Skeletal muscle satellite cell (primary cell): Measurements from ENCODE around the gene NUP98.
"Not testable (repeated sequence)": the region's sequence is repeated elsewhere in the genome, so short reads cannot be mapped to it uniquely, and the experiment has no call there.

ENCODE experiments used
- H3K27me3 ChIP-seq: 2 replicates; pipeline ENCODE4 v1.7.0; 2013; ENCODE audit warnings: low read length; ENCODE audit not compliant: control insufficient read depth, insufficient read depth
- H3K36me3 ChIP-seq: 2 replicates; pipeline ENCODE4 v1.7.0; 2013; ENCODE audit warnings: mild to moderate bottlenecking, control low read depth, low read length; ENCODE audit not compliant: insufficient read depth
- H3K4me1 ChIP-seq: 2 replicates; pipeline ENCODE4 v1.7.0; 2013; ENCODE audit warnings: low read length; ENCODE audit not compliant: control insufficient read depth, insufficient read depth
- H3K4me2 ChIP-seq: 2 replicates; pipeline ENCODE4 v1.7.0; 2013; ENCODE audit warnings: mild to moderate bottlenecking, low read length
- H3K4me3 ChIP-seq: 2 replicates; pipeline ENCODE4 v1.7.0; 2013; ENCODE audit warnings: low read length
- H3K9ac ChIP-seq: 2 replicates; pipeline ENCODE4 v1.7.0; 2013; ENCODE audit warnings: mild to moderate bottlenecking, low read depth, low read length, moderate library complexity
- H3K9me3 ChIP-seq: replicated peaks from 2 replicates; pipeline ENCODE4 v1.7.0; 2013; ENCODE audit warnings: mild to moderate bottlenecking, control low read depth, low read length

The NUP98 gene

DNA sequence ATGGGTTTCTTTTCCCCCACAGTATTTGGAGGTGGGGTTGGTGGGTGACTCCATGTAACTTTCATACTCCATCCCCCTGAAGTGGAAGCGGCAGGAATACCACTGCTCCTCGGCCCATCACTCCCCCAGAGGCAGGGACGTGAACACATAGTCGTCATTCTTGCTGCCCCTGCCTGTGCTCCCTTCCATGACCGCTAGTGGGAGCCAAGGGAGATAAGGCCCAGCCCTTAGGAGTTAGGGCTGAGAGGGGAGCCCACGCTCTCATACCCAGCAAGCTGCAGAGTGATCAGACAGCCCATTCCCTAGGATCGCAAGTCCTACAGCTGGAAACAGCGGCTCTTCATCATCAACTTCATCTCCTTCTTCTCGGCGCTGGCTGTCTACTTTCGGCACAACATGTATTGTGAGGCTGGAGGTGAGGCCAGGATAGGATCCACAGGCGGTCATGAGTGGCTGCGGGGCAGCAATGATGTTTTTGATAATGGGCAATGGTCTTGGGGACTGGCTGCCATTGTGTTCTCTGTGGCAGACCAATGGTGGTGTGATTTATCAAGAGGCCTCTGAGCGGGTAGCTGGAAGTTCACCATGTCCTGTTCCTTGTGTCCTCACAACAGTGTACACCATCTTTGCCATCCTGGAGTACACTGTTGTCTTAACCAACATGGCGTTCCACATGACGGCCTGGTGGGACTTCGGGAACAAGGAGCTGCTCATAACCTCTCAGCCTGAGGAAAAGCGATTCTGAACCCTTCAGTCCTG lies 27.5 kb upstream of the NUP98 start:
- H3K4me2 ChIP-seq, result no peak overlapping the region
- H3K27me3 ChIP-seq, result no peaks in the 10 kb centered on the region
- H3K9me3 ChIP-seq, result no peaks in the 10 kb centered on the region
- H3K36me3 ChIP-seq, result peaks cover 36% of the 10 kb centered on the region
- no peak overlapping the region for H3K9ac ChIP-seq
- peaks cover 8% of the 10 kb centered on the region for H3K4me1 ChIP-seq
- H3K4me3 ChIP-seq, result no peak overlapping the region

DNA sequence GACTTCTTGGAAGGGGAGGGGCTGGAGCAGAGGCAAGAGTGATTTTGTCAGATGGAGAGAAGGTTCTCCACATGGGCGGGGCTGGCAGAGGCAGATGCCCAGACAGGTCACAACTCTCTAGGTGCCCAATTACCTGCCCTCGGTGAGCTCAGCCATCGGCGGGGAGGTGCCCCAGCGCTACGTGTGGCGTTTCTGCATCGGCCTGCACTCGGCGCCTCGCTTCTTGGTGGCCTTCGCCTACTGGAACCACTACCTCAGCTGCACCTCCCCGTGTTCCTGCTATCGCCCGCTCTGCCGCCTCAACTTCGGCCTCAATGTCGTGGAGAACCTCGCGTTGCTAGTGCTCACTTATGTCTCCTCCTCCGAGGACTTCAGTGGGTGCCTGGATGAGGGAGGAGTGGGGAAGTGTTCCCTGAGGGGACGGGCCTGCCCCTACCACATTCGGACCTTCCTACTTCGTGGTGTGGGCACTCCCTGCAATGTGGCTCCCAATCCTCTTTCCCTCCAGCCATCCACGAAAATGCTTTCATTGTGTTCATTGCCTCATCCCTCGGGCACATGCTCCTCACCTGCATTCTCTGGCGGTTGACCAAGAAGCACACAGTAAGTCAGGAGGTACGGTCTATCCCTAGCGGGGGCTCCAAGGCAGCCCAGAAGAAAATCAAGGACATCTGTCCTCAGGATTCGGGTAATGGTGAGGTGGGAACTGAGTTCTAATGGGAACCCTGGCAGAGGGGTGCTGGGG lies 26.6 kb upstream of the NUP98 start:
- H3K36me3 ChIP-seq, result peaks cover 36% of the 10 kb centered on the region
- H3K9ac ChIP-seq, result no peak overlapping the region
- H3K4me2 ChIP-seq, result no peak overlapping the region
- no peaks in the 10 kb centered on the region for H3K9me3 ChIP-seq
- no peaks in the 10 kb centered on the region for H3K27me3 ChIP-seq
- H3K4me3 ChIP-seq, result no peak overlapping the region
- H3K4me1 ChIP-seq, result peaks cover 8% of the 10 kb centered on the region

DNA sequence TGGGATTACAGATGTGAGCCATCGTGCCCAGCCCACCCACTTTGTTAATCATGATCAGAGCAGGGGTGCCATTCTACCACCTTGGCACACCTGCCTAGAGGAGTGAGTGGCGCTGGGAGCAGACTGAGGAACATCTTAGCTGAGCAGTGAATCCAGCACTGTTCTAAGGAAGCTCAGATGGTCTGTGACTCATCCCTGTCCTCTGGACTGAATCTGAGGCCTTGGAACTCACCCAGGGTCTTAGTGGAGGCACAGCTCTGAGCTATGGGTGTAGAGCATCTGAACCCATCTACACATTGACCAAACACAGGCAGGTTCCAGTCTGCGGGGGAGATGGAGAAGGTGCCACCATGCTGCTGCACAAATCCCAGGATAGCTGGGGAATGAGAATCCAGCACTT lies 25.9 kb upstream of the NUP98 start:
- Histone ChIP-seq H3K36me3 (peaks cover 35% of the 10 kb centered on the region), H3K4me3 (no peak overlapping the region), H3K27me3 (no peaks in the 10 kb centered on the region), H3K9me3 (no peaks in the 10 kb centered on the region), H3K9ac (no peak overlapping the region), H3K4me1 (peaks cover 8% of the 10 kb centered on the region), H3K4me2 (no peak overlapping the region)

DNA sequence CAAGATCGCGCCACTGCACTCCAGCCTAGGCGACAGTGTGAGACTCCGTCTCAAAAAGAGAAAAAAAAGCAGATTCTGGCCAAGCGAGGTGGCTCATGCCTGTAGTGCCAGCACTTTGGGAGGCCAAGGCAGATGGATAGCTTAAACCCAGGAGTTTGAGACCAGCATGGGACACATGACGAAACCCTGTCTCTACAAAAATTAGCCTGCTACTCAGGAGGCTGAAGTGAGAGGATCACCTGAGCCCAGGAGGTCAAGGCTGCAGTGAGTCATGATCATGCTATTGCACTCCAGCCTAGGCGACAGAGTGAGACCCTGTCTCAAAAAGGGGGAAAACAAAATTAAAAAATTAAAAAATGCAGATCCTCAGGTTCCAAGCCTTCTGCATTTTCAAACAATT lies 25.0 kb upstream of the NUP98 start:
- H3K4me2 ChIP-seq, result no peak overlapping the region
- H3K9me3 ChIP-seq, result no peaks in the 10 kb centered on the region
- H3K9ac ChIP-seq, result no peak overlapping the region
- H3K4me1 ChIP-seq, result peaks cover 8% of the 10 kb centered on the region
- no peaks in the 10 kb centered on the region for H3K27me3 ChIP-seq
- H3K4me3 ChIP-seq, result no peak overlapping the region
- H3K36me3 ChIP-seq, result peaks cover 25% of the 10 kb centered on the region

DNA sequence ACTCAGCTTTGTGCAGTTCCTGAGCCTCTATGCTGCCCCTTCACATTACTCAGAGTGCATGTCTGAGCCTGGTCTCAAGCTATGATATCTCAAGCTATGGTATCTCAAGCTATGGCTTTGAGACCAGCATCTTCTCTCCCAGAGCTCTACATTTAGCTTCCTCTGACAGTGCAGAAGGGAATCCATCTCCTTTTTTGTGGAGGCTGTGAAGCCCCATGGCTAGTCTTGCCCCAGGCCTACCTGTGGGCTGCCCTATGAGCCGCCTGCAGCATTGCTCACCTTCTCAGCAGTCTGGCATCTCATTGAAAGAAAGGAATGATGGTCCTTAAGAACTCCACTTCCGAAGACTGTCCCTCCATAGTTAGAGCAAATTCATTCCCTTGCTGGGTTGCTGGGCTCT lies 23.6 kb upstream of the NUP98 start:
- no peak overlapping the region for H3K4me3 ChIP-seq
- peaks cover 10% of the 10 kb centered on the region for H3K4me1 ChIP-seq
- H3K27me3 ChIP-seq, result no peaks in the 10 kb centered on the region
- H3K4me2 ChIP-seq, result no peak overlapping the region
- peaks cover 11% of the 10 kb centered on the region for H3K36me3 ChIP-seq
- H3K9ac ChIP-seq, result no peak overlapping the region
- no peaks in the 10 kb centered on the region for H3K9me3 ChIP-seq

DNA sequence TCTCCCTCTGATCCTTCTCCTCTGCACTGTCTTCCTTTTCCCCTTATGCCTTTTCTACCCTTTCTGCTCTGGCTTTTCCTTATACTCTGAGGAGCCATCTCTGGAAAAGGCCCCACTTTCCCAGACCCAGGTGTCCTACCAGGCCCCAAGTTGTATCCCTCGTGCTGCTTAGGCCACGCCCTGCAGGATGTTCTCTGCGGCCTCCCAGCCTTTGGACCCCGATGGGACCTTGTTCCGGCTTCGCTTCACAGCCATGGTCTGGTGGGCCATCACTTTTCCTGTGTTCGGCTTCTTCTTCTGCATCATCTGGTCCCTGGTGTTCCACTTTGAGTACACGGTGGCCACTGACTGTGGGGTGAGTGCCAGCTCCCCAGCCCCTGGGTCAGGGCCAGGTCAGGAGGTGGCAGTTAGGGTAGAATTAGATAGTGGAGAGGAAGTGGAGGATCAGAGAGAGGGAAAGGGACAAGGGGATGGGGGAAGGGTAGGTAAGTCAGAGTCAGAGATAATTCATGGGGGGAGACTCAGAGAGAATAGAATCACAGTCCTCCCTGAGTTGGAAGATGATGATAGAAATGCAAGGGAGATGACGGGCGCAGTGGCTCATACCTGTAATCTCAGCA lies 19.9 kb upstream of the NUP98 start:
- Histone ChIP-seq H3K4me3 (no peak overlapping the region), H3K4me2 (no peak overlapping the region), H3K9me3 (no peaks in the 10 kb centered on the region), H3K27me3 (no peaks in the 10 kb centered on the region), H3K36me3 (no peaks in the 10 kb centered on the region), H3K9ac (no peak overlapping the region), H3K4me1 (peaks cover 6% of the 10 kb centered on the region)

DNA sequence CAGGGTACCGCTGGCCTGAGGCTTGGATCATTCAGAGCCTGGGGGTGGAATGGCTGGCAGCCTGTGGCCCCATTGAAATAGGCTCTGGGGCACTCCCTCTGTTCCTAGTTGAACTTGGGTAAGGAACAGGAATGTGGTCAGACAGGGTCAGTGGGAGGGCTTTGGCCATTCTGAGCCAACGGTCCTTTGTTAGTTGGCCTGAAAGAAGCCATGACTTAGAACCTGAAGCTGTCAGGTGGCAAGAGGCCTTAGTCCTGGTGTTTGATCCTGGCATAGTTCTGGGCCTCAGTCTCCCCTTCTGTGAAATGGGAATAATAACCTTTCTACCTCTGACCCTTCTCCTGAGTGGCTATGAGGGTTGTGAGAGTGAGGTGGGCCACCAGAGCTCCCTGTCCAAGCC lies 19.3 kb upstream of the NUP98 start:
- Histone ChIP-seq H3K4me1 (peaks cover 6% of the 10 kb centered on the region), H3K9ac (no peak overlapping the region), H3K36me3 (no peaks in the 10 kb centered on the region), H3K4me3 (no peak overlapping the region), H3K27me3 (no peaks in the 10 kb centered on the region), H3K4me2 (no peak overlapping the region), H3K9me3 (no peaks in the 10 kb centered on the region)

DNA sequence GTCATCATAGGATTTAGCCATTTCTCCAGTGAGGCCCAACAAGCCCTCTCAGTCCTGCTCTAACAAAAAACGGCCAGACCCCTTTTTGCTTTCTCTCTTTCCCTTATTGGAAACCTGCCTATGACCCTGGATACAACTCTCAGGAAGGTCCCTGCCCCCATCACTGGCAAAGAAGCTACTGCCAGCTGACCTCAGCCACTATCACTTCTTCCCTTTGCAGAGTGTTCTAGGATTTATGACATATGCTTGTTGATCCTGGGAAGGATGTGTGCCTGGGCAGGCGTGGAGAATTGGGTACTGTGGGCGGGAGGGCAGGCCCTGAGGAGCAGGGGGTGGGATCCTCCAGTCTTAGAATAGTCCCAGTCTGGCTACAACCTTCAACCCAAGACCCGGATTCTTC lies 18.5 kb upstream of the NUP98 start:
- no peaks in the 10 kb centered on the region for H3K36me3 ChIP-seq
- no peak overlapping the region for H3K4me2 ChIP-seq
- no peak overlapping the region for H3K9ac ChIP-seq
- no peak overlapping the region for H3K4me3 ChIP-seq
- H3K27me3 ChIP-seq, result no peaks in the 10 kb centered on the region
- H3K4me1 ChIP-seq, result peaks cover 6% of the 10 kb centered on the region
- no peaks in the 10 kb centered on the region for H3K9me3 ChIP-seq

DNA sequence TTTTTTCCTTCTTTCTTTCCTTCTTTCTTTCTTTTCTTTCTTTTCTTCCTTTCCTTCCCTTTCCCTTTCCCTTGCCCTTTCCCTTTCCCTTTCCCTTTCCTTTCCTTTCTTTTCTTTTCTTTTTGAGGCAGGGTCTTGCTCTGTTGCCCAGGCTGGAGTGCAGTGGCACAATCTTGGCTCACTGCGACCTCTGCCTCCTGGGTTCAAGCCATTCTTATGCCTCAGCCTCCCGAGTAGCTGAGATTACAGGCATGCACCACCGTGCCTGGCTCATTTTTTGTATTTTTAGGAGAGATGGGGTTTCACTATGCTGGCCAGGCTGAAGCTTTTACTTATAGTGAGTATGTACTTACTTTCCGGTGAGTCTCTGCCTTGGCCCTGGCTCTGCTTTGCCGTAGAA lies 17.5 kb upstream of the NUP98 start:
- H3K4me3 ChIP-seq, H3K27me3 ChIP-seq, H3K4me1 ChIP-seq, H3K4me2 ChIP-seq, H3K9ac ChIP-seq, H3K36me3 ChIP-seq, H3K9me3 ChIP-seq: not testable (repeated sequence)

DNA sequence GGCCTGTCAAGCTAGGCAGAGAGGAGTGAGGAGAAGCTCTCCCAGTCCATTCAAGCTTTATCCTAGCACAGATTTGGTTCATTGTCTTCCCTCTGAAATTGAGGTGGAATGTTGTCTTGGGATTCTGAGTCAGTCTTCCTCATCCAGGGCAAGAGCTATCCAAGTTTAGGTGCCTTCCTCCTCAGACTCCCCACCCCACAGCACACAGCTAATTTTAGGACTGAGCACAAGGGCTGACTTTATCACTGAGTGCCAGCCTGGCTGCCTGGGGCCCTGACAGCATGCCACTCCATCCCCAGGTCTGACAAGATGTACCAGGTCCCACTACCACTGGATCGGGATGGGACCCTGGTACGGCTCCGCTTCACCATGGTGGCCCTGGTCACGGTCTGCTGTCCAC lies 13.6 kb upstream of the NUP98 start:
- no peak overlapping the region for H3K4me2 ChIP-seq
- no peak overlapping the region for H3K9ac ChIP-seq
- H3K27me3 ChIP-seq, result no peaks in the 10 kb centered on the region
- H3K4me1 ChIP-seq, result peaks cover 9% of the 10 kb centered on the region
- H3K36me3 ChIP-seq, result no peaks in the 10 kb centered on the region
- H3K9me3 ChIP-seq, result no peaks in the 10 kb centered on the region
- no peak overlapping the region for H3K4me3 ChIP-seq

DNA sequence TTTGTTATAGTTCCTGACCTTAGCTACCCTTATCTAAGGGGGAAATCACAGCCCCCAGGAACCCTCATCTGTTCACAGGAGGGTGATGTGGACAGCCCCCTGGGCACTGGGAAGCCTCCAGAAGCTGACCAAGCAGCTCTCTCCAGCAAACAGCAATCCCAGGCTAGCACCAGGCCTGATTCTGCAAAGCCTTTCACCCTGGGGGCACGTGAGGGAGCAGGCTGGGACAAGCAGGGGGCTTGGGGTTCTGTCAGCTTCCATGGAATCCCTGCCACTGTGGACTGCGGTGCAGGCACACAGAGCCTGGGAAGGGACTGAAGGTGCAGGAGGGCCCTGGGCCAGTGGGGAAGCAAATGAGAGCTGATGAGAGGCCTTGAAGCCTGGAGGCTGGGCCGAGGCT lies 13.1 kb upstream of the NUP98 start:
- no peak overlapping the region for H3K4me2 ChIP-seq
- H3K36me3 ChIP-seq, result no peaks in the 10 kb centered on the region
- H3K4me1 ChIP-seq, result peaks cover 5% of the 10 kb centered on the region
- no peak overlapping the region for H3K9ac ChIP-seq
- no peaks in the 10 kb centered on the region for H3K9me3 ChIP-seq
- no peak overlapping the region for H3K4me3 ChIP-seq
- no peaks in the 10 kb centered on the region for H3K27me3 ChIP-seq

DNA sequence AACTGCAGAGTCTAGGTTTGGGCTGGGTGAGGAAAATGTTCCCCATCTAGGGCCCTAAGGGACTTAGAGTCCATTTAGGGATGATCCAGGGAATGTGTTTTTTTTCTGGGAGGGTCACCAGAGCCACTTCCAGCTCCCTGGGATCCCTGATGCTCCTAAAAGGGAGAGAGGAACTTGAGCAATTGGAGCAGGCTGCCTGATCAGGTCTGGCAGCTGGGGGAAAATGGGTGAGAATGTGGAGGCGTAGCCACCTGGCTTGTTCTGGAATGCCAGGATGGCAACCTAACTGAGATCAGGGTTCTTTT lies 12.2 kb upstream of the NUP98 start:
- H3K9me3 ChIP-seq, result no peaks in the 10 kb centered on the region
- H3K4me2 ChIP-seq, result no peak overlapping the region
- H3K27me3 ChIP-seq, result no peaks in the 10 kb centered on the region
- peaks cover 5% of the 10 kb centered on the region for H3K4me1 ChIP-seq
- H3K36me3 ChIP-seq, result no peaks in the 10 kb centered on the region
- H3K4me3 ChIP-seq, result no peak overlapping the region
- H3K9ac ChIP-seq, result no peak overlapping the region
